GM12864 (cell line): ENCODE data around the gene SOX9.
"Not testable (repeated sequence)": the region's sequence is repeated elsewhere in the genome, so short reads cannot be mapped to it uniquely, and the experiment has no call there.

Experiments used
- DNase-seq: peaks from one replicate; pipeline ENCODE4 v3.0.0-alpha.2; 2011; ENCODE audit warnings: low read depth
- H3K4me3 ChIP-seq: 2 replicates; pipeline ENCODE4 v1.5.1; 2011; ENCODE audit warnings: mild to moderate bottlenecking, low read depth, low read length, control low read depth
- TF ChIP-seq, protein P1 (sequence below): IDR thresholded peaks from 2 replicates; pipeline ENCODE4 v1.5.1; 2011; ENCODE audit warnings: low read depth, mild to moderate bottlenecking, moderate library complexity, low read length, control low read depth, inconsistent platforms; ENCODE audit errors: missing control alignments

The SOX9 gene

GRCh38 chr17:72139212-72139611 is 18.4 kb downstream of the SOX9 start:
- TF ChIP-seq, protein P1, sequence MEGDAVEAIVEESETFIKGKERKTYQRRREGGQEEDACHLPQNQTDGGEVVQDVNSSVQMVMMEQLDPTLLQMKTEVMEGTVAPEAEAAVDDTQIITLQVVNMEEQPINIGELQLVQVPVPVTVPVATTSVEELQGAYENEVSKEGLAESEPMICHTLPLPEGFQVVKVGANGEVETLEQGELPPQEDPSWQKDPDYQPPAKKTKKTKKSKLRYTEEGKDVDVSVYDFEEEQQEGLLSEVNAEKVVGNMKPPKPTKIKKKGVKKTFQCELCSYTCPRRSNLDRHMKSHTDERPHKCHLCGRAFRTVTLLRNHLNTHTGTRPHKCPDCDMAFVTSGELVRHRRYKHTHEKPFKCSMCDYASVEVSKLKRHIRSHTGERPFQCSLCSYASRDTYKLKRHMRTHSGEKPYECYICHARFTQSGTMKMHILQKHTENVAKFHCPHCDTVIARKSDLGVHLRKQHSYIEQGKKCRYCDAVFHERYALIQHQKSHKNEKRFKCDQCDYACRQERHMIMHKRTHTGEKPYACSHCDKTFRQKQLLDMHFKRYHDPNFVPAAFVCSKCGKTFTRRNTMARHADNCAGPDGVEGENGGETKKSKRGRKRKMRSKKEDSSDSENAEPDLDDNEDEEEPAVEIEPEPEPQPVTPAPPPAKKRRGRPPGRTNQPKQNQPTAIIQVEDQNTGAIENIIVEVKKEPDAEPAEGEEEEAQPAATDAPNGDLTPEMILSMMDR = no peak
- DNase-seq = no peak
- H3K4me3 ChIP-seq = no peak overlapping the region

DNA sequence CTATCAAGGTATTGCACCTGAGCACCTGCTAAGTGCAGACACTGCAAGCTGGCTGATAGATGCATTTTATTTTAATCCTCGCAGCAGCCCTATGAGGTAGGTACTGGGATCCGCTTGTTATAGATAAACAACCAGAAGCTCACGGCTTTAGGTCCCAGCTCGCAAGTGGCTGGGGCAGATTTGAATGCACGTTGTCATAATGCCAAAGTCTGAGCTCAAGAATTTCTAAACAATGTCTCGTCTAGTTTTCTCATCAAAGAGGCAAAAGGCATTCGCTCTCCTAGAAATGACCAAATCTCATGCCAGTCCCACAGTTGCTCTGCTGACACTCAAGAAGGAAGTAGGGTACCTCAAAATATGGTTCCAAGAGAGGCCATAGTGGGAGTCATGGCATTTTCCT is 20.5 kb downstream of the SOX9 start:
- no peak overlapping the region for H3K4me3 ChIP-seq
- DNase-seq = no peak
- TF ChIP-seq, protein P1 = no peak

GRCh38 chr17:72142097-72142496 is 21.3 kb downstream of the SOX9 start:
- DNase-seq, H3K4me3 ChIP-seq: not testable (repeated sequence)

DNA sequence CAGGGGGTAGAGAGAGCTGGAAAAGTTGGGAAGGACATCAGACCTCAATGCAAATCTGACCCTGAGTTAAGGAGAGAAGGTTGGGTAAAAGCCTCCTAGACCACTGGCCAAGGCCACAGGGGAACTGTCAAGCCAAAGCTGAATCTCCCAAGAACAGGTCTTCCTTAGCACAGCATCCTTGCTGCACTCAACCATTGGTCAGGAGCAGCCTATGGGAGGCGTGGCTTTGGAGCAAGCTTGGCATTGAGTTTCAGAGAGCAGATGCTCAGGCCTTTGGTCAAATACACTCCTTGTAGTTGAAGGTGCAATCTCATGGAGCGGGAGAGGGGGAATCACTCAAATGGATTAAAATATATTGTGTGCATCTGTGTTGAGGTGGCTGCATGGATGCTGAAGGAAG is 21.8 kb downstream of the SOX9 start:
- no peak for DNase-seq
- TF ChIP-seq, protein P1 = no peak
- H3K4me3 ChIP-seq = no peak overlapping the region

GRCh38 chr17:72143245-72143644 is 22.4 kb downstream of the SOX9 start:
- no peak for DNase-seq
- H3K4me3 ChIP-seq = no peak overlapping the region
- TF ChIP-seq, protein P1 = no peak

- no peak overlapping the region for H3K4me3 ChIP-seq
- DNase-seq = no peak
- TF ChIP-seq, protein P1 = no peak
Observed at GRCh38 chr17:72144101-72144500, 23.3 kb downstream of the SOX9 start.

DNA sequence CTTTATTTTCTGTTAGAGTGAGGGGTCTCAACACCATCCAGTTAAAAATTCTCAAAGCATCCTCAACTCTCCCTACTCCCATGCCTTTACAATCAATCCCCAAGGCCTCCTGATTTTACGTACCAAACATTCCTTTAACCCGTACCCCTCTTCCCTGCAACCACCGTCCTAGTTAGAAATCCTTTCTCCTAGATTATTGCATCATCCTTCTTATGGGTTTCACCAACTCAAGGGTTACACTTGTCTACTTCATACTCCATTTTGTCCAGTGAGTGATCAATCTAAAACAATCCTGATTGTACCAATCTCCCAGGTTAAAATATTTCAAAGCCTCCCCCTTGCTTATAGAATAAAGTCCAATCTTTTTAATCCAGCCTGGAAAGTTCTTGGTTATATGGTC is 24.7 kb downstream of the SOX9 start:
- TF ChIP-seq, protein P1 = no peak
- no peak for DNase-seq
- H3K4me3 ChIP-seq = no peak overlapping the region

GRCh38 chr17:72145962-72146361 is 25.1 kb downstream of the SOX9 start:
- TF ChIP-seq, protein P1 = no peak
- H3K4me3 ChIP-seq = no peak overlapping the region
- no peak for DNase-seq
